Kidney tubule cell (primary cell): Measurements from ENCODE around the gene ZDHHC21.
A peak's percentile ranks its signal among the peaks of the same experiment; 100 is the strongest.

Experiments
- DNase-seq: peaks from one replicate; pipeline ENCODE4 v3.0.0-alpha.2; 2018; ENCODE audit warnings: low spot score

Gene ZDHHC21

GRCh38 chr9:14693251-14693861, at the start of gene ZDHHC21:
Gene ZDHHC21 (minus strand): TSS chr9:14693432. CDS start chr9:14674340, 19,092 bp downstream.
- DNase-seq = peak; percentile 68

- no peak for DNase-seq
Measured at GRCh38 chr9:14741369-14741768, 48.1 kb upstream of the ZDHHC21 start.

- DNase-seq = no peak
Measured at GRCh38 chr9:14733133-14733532, 39.9 kb upstream of the ZDHHC21 start.

DNA sequence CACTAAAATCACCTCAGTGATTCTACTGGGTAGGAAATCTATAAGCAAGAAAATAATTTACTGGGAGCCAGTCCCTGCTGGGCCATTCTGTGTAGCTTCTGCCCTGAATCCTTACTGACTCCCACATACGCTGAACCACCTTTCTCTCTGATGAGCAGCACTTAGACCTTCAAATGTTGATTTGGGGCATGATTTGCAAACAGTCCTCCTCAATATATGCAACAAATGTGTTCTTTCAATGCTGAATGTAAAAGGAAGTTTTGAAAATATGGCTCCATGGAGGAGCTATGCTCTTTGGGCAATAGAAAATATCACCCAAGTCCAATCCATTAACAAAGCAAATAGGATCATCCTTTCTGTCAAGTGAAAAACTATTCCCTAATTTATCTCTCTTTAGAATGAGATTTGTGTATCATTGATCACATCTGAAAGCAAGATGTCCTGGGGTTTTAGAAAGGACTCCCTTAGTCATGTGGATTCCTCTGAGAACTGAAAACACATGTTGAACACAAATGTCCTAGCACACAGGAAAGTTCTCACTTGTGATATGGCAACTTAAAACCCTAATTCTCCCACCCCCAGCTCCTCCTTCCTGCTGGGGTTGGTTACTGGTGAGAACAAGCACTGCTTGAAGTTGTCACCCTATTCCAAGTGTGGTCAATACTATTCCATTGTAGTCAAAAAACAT, 38.2 kb upstream of the ZDHHC21 start:
- DNase-seq = no peak

GRCh38 chr9:14730461-14730898, 37.2 kb upstream of the ZDHHC21 start:
- no peak for DNase-seq

GRCh38 chr9:14723301-14723700, 30.1 kb upstream of the ZDHHC21 start:
- DNase-seq = no peak

- no peak for DNase-seq
Measured at GRCh38 chr9:14722391-14723035, 29.3 kb upstream of the ZDHHC21 start, which contains the start of gene CER1. Gene CER1 (minus strand): TSS chr9:14722733. CDS start chr9:14722672, 61 bp downstream.

DNA sequence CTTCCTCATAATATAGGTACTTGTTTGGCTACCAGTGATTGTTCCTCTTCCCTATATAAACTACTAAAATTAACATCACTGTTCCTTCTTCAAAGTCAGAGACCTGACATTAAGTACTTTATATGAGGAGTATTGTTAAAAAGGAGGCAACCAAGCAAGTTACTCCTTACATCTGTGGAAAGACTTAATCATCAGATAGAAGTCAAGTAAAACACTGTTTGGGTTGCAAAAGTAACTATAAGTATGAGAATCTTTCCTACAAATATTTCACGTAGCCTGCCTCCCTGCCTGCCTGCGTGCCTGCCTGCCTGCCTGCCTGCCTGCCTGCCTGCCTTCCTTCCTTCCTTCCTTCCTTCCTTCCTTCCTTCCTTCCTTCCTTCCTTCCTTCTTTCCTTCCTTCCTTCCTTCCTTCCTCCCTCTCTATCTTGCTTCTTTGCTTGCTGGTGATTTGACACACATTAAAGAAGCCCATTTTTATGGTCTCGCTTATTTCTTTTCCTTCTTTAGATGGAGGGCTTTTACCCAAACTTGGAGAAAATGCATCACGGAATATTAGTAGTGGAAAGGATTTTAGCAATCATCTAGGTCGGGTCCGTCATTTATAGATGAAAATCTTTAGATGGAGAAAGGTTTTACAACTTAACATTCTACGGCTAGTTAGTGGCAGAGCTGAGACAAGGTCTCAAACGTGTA, 26.1 kb upstream of the ZDHHC21 start:
- no peak for DNase-seq

- DNase-seq = no peak
Measured at GRCh38 chr9:14715102-14715501, 21.9 kb upstream of the ZDHHC21 start.

DNA sequence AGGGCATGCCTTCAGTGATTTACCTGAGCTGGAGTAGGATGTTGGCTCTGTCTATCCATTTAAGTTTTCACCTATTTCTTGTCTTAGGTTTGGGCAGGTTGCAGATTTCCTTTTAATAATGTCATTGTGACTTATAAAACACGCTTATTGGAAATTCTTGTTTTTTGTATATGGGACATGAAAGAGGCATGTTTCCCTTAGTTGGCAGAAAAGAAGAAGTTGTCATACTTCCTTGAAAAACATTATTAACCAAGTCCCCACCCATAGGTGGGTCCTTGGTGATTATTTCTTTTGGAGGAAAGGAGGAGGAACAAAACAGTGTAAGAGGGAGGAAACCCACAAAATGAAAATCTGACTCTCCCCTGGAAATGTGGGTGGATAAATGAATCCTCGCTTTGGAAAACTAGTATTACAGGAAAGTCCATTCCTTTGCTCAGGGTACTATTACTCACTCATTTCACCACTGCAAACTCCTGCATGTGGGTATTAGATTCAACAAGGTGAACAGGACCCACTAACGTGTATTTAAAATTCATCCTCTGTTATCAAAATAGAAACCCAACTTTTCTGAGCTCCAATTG, 20.0 kb upstream of the ZDHHC21 start:
- no peak for DNase-seq

DNA sequence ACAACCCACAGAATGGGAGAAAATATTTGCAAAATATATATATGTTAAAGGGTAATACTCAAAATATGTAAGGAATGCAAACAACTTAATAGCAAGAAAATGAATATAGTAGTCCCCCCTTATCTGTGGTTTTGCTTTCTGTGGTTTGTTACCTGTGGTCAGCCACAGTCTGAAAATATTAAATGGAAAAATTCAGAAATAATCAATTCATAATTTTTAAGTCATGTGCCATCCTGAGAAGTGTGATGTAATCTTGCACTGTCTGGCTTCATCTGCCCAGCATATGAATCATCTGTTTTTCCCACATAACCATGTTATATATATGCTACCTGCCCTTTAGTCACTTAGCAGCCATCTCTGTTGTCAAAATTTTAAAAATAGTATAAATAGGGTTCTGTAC, 17.6 kb upstream of the ZDHHC21 start:
- DNase-seq = peak; percentile 47

GRCh38 chr9:14706530-14707140, 13.4 kb upstream of the ZDHHC21 start:
- DNase-seq = no peak

- no peak for DNase-seq
Measured at GRCh38 chr9:14705079-14705478, 11.8 kb upstream of the ZDHHC21 start.

GRCh38 chr9:14704281-14704680, 11.0 kb upstream of the ZDHHC21 start:
- no peak for DNase-seq

DNA sequence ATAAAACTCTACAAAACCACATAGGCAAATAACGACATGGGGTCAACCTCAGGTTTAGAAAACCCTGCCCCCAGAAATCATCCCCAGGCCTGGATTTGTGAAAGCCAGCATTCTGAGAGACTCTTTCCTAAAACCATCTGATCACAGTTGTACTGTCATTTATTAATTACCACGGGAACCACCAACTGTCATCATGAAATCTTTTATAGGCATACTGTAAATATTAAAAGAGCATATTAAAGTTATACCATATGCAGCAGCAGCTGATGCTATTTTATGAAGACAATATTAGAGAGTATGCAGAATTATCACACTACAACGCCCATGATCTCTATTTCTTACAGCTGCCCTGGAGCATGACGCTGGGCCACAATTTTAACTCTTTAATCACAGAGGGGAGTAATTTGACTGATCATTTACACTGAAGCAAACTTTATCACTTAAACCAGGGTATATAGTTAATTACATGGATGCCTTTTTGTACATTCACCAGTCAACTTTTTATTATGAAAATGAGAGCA, 9.0 kb upstream of the ZDHHC21 start:
- DNase-seq = no peak

- peak; percentile 20 for DNase-seq
Measured at GRCh38 chr9:14692470-14693250, 572 bp downstream of the ZDHHC21 start.

DNA sequence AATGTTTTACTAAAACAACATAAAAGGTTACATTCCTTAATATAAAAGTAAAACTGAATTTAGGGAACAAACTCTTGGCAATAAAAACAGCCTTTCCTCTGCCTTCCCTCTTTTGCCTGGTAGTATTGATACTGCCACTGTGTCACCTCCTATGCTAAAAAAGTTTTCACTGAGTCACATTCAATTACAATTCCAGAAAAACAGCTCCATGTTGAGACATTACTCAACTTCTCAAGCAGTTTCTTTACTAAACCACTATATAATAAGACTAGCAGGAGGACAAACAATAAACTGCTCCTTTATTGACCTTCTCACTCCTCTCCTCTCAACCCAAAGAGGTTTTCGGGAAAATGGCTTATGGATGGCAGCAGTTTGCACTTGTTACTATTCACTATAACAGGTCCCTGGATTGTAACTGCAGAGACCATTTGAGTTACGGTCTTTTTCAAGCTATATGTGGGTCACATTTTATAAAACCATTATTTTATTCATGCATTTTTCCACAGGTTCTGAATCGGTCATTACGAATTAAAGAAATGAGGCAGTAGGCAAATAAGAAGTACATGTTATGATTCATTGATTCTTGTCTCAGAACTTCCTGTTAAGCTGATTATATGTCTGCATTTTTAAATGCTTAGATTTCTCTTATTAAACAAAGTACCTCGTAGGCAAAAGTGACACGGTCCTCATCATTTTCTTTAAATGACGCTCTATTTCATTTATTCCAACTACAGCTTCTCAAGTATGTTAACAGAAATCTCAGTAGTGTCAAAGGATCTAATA, 2.1 kb downstream of the ZDHHC21 start:
- DNase-seq = peak; percentile 25

DNA sequence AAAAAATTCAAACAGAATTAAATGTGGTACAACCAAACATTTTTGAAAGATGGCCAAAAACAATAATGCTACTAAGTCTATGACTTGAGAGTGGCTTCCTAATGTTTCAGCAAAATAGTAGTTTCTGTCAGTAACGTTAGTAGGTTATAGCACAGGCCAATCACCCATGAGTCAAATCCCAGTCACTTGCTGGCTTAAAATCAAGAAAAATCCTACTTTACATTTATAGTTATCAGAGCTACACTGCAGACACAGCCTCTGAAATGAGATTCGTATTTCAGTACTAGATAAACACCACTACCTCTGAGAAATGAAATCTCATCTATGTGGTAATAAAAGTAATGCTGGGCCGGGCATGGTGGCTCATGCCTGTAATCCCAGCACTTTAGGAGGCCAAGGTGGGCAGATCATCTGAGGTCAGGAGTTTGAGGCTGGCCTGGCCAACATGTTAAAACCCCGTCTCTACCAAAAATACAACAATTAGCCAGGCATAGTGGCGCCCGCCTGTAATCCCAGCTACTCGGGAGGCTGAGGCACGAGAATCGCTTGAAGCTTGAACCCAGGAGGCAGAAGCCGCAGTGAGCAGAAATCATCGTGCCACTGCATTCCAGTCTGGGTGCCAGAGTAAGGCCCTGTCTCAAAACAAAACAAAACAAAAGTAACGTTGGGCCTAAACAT, 6.1 kb downstream of the ZDHHC21 start:
- peak; percentile 38 for DNase-seq

DNA sequence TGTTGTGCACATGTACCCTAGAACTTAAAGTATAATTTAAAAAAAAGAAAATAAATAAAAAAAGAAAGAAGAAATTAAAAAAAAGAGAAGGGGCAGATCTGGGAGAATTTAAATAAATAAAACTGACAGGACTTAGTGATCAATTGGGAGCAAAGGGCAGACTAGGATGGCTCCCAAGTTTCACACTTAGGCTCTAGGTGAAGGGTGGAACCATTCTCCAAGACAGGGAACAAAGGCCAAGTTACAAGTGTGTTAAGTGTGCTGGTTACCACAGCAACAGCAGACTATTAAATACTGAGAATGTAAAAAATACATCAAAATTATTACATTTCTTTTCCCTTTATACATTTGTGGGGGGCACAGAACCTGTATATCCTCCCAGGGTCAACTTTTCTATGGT, 7.1 kb downstream of the ZDHHC21 start:
- no peak for DNase-seq
